NCI-H187 (cell line): Measurements from ENCODE around the gene COG8.

Source experiments
- DNase-seq, 2 experiments: peaks; one replicate each; lab custom pipeline; 2025; lab: John Stamatoyannopoulos, UW

Gene COG8

DNA sequence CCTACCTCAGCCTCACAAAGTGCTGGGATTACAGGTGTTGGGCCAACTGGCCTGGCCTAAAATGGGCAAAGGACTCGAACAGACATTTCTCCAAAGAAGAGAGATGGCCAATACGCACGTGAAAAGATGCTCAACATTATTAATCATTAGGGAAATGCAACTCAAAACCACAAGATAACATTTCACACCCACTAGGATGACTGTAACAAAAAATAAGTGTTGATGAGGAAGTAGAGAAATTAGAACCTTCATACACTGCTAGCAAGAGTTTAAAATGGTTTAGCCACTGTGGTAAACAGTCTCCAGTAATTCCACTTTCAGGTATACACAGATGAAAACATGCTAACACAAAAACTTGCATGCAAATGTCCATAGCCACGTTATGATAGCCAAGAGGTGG is 6.6 kb upstream of the COG8 start:
- DNase-seq = no peak

DNA sequence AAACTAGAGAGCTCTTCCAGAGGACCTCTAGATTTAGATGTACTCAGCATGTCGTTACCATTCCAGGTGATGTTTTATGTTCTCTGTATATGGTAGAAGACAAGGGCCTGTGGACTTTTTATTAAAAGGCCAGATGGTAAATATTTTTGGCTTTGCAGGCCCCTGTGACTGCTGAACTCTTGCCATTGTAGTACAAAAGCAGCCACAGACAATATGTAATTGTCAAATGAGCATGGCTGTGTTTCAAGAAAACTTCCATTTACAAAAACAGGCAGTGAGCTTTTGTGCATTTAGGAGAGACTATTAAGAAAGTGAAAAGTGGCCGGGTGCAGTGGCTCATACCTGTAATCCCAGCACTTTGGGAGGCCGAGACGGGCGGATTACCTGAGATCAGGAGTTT is 4.8 kb upstream of the COG8 start:
- DNase-seq = no peak

DNA sequence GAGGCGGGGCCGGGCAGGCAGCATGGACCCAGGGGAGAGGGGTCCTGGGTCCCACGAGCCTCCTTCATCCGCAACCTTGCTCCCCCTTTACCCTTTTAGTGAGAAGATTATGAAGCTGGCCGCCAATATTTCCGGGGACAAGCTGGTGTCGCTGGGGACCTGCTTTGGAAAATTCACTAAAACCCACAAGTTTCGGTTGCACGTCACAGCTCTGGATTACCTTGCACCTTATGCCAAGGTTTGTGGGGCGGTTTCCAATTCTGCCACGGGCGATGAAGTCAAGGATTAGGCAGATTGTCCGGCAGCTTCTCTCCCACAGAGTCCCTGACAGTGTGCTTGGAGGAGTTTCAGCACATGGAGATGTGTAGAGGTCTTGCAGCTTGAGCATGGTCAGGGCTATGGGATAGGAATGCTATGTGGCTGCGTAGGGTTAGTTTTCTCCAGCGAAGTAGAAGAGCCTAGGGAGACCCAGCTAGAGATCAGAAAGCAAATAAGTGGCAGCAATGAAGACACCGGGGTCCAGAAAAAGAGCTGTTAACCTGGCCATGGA is 806 bp upstream of the COG8 start:
- DNase-seq = no peak

DNA sequence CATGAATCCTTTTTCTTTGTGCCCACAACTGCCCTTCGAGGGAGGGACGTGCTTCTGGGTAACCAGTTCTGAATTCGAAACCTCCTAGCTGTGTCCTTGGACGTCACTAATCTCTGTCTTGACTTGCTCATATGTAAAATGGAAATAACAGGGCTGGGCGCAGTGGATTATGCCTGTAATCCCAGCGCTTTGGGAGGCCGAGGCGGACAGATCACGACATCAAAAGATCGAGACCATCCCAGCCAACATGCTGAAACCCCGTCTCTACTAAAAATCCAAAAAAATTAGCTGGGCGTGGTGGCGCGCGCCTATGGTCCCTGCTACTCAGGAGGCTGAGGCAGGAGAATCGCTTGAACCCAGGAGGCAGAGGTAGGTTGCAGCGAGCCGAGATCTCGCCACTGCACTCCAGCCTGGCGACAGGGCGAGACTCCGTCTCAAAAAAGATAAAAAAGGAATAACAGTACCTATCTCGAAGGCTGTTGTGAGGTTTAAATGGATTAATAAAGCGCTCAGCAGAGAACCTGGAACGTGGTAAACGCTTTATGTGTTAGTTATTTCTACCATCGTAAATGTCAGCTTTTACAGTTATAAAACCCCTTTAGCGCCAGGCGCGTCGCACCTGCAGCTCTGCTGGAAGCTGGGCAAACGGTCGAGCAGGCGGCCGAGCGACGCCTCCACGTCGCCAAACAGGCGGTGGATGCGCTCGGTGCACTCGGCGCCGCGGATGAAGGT is 641 bp downstream of the COG8 start:
- DNase-seq = no peak

DNA sequence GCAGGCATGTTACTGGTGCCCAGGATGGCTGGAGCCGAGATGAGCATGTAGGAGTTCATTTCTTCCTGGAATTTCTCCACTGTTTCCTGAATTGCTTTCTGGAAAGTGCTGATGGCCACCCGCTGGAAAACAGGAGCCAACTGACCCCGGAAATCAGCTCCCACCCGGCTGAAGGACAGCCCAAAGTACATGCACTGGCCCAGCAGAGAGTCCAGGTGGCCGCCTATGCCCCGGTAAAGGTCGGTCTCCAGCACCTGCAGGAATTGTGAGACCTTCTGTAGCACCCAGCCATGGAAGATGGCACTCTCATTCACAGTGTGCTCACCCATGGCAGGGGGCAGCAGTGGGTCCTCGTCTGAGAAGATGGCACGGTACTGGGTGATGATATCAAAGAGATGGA is 4.7 kb downstream of the COG8 start:
- DNase-seq = no peak

DNA sequence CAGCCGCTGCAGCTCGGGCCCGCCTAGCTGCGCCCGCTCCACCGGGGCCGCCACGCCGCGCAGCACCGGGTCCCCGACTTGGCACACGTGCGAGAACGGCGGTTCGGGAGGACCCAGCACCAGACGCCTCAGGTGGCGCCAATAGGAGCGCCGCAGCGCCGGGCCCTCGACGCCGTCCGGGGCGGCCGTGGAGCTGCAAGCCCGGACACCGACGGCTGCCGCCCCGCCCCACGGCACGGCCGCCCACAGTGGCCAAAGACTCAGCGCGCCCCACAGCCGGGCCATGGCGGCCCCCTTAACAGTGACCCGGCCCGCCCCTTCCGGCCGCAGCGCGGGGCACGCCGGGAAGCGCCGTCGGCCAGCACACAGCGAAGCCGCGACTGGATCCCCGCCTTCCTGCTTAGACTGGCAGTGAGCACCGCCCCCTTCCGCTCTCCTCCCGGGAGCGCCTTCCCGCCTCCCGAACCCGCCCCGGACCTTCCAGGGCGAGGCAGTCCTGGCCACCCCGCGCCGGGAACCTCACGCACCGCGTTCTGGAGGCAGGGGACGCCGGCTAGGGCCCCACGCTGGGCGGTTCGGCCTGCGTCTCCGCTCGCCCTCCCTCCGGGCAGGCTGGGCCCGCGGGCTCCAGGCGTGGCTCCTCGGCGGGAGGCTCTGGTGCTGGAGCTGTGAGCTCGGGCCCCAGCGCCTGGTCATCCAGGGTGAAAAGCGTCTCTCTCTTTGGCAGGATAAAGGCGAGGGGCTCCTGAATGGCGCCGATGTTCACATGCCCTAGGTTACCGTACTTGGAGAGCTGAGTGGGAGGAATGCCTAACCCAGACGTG is 8.9 kb downstream of the COG8 start, which contains the start of gene PDF:
Gene PDF, minus strand, starts transcription at position 303 of the 824 bp plus-strand sequence. Its CDS starts 18 bp downstream, at position 285.
- peak; percentile 34 to 76 for DNase-seq

DNA sequence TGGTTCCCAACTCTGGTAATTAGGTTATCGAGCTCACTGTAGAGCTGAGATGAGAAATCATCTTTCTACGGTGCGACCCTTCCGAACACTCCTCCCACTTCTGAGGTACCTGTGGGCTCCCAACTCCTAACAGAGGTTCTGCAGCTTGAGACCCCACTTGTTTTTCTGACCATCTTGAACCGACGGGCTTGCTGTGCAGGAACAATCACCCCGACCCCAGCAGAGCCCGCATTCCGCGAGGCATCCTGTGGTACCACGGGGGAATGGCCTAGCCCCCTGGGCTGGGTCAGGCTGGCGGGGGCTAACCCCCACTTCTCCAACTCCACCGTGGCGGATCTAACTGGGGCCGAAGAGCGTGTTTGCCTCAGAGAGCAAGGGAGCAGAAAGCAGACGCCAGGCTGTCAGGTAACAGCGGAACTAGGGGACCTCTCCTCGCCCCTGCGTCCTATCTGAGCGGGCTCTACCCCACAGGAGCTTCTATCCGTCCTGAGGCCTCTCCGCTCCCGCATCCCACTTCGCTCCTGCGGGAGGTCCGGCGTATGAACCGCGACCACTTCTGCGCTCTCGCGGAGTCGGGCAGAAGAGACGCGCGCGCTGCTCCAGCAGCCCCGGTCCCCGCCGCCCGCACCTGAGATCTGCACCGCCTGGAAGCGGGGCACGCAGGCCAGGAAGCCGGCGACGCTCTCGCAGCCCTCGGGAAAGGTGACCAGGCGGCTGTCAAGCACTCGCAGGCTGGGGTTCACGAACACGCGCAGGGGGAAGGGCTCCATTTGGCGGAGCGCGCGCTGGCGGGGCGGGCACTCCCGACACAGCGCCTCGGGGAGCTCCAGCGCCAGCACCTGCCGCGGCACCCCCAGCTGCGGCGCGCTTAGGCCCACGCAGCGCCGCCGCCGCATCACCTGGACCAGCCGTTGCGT is 9.7 kb downstream of the COG8 start:
- no peak for DNase-seq

DNA sequence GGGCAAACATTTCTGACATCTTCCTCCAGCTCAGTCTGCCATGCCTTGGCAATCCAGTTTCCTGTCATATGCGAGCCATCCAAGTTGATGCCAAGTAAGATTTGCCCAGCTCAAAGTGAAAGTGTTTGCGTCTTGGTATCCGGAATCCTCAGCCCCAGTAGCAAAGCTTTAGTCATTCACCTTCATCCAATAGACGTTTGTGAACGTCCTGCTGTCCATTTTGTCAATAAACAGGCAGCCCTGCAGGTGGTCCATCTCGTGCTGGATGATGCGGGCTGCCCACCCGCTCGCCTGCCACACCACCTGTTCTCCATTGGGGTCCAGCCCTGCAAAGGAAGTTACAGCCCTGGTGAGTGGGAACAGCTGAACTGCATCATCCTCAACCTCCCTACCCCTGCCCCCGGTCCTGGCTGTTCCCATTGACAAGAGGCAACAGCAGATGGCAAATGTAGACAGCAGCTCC is 10.5 kb downstream of the COG8 start:
- no peak for DNase-seq

DNA sequence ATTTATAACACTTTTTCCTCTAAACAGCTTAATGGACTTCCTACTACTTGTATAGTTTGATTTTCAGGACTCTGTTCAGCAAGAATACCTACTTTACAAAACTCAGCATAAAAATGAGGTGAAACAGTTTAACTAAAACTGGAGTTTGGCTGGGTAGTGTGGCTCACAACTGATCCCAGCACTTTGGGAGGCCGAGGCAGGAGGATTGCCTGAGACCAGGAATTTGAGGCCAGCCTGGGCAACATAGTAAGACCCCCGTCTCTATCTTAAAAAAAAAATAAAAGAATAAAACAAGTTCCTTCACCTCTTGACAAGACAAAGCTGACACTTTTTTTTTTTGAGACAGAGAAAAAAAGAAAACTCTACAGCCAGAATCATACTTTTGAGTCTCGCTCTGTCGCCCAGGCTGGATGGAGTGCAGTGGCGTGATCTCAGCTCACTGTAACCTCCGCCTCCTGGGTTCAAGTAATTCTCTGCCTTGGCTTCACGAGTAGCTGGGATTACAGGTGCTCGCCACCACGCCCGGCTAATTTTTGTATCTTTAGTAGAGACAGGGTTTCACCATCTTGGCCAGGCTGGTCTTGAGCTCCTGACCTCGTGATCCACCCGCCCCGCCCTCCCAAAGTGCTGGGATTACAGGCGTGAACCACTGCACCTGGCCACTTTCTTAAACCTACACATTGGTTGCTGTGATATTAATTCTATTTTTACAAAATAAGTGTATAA is 11.6 kb downstream of the COG8 start:
- DNase-seq = no peak

DNA sequence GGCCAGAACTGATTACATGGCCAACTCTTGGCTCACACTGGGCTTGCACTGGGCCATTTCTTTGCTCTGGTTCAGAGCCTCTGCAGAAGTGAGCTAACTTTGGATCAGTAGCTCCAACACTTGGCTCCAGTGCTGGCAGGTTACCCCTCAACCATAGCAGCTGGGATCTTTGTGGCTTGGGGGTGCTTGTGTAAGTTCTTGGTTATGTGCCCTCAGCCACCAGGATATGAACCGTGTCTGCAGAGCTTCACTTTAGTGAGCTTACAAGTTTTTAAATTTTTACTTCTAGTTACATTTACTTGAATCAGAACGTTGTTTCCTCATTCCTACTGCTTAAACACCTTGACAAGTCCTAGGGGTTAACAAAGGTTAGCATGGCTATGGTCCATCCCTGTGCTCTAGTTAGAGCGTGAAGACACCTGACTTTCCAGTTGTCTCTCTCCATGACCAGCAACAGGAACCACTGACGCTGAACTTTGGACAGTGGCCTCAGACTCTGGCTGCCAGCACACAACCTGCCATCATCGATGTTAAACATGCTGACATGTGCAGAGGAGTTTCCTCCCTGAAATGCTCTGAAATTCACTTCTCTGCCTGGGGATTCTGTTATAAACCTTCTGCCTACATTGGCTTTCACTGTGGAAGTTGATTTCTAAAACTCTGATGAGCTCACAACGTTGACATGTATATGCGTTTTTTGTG is 13.0 kb downstream of the COG8 start:
- DNase-seq = no peak

DNA sequence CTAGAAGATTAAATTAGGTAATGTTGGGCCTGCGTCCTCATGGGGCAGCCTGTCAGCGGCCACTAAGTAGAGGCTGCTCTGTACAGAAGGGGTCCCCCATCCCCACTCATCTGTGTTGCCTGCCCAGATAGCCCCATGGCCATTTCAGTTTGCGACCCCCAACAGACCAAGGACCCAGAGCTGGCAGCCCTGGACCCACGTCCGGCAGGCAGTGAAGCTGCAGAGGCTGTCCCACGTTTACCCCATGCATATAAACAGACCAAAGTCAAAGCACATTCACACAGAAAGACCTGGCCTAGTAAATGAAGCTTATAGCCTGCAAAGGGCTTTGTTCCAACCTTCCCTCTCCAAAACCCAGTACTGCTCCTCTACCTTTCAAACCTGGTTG is 13.6 kb downstream of the COG8 start:
- no peak for DNase-seq

DNA sequence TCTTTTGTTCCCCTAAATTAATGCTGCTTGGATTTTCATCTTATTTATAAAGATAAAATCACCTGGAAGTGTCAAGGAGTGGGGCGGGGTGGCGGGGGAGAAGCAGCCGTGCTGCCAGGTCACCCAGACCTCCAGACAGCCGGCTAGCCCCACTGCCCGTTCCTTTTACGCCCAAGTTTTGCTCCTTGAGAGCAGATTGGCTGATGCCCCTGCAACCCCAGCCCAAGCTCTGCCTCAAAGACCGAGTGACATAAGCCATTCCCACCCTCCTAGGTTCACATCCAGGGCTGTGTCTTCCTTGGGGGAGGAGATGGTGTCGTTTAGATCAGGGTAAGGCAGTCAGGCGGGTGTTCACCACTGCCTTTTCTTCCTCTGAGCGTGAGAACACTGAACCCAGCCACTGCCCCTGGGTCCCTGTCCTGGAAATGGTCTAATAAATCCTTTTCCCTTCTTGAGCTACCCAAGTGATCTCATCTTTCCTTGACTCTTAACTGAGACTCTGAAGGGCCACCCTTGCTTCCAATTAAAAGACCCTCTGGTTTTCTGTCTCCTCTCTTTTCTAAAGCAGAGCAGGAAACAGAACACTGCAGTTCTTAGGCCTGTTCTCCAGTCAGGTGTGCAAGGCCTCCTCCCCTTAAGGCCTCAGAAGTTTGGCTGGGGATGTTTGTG is 14.6 kb downstream of the COG8 start:
- no peak for DNase-seq

DNA sequence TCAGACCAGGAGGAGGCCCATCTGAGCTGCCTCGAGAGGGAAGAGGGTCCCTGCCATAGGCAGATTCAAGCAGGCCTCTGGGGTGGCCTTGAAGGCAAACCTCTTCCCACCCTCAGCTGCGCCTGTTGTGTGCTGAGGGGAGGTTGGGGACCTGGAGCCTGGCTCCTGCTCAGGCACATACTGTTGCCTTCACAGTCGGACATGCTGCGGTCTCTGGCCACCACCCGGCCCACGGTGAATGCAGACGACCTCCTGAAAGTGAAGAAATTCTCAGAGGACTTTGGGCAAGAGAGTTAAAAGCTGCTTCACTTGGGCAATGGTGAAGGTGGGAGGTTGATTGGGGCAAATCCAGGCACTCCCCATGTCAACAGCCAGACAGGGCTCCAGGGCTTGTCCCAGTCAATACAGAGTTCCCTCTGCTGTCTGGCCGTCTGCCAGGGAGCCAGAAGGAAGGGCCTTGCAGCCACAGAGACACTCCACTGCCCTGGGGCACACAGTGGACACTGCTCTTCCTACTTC is 15.3 kb downstream of the COG8 start:
- no peak for DNase-seq

DNA sequence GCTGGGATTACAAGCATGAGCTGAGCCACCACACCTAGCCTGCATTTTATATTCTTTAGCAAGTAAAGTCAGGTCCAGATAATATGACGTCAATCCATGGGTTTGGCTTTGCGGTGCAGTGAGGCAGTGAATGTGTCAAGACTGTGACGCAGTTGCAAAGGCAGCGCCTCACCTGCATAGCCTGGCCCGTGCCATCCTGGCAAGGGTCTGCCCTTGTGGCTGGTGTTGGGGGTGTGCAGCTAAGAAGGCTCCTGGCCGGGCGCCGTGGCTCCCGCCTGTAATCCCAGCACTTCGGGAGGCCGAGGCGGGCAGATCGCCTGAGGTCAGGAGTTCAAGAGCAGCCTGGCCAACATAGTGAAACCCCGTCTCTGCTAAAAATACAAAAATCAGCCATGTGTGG is 15.9 kb downstream of the COG8 start:
- DNase-seq = no peak

DNA sequence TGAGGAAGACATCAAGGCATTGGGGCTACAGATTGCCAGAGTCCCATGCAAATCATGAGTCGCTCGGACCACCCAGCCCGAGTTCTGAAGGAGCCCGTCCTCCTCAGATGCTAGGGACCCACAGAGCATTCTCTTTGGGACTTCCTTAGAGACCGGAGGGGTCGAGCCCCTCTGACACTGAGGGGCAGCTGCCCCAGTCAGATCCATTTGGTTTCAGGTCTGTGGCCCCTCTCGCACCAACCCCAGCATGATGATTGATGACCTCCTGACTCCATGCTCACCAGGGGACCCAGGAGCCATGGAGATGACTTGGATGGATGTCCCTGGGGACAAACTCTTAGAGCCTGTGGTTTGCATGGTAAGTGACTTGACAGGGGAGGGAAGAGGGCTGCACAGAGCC is 17.0 kb downstream of the COG8 start:
- DNase-seq = no peak

DNA sequence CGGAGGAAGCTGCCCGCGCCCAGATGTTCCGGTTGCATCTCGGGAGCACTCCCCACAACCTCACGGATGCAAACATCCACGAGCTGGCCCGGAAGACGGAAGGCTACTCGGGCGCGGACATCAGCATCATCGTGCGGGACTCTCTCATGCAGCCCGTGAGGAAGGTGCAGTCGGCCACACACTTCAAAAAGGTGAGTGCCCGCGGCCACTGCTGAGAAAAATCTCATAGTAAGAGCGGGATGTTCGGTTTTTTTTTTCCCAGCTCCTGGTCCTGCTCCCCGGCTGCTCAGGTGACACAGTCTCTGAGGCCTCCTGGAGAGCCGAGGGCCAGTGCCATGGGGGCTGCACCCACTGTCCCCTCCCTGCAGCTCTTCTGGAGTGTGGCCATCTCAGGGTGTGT is 18.3 kb downstream of the COG8 start:
- DNase-seq = no peak

DNA sequence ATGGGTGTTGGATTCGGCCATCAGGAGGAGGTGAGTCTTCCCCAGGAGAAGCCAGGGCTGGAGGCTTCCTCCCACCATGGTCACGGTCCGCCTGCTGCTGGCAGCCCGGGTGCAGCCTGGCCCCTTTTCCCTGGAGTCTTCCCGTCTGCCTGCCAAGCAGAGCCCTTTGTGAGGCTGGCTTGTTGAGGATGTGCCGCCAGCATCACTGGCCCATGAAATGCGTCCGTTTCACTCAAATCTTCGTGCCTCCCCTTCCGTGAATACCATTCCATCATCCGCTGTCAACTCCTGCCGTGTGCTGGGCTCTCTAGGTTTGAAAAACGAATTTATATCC is 18.7 kb downstream of the COG8 start:
- no peak for DNase-seq

DNA sequence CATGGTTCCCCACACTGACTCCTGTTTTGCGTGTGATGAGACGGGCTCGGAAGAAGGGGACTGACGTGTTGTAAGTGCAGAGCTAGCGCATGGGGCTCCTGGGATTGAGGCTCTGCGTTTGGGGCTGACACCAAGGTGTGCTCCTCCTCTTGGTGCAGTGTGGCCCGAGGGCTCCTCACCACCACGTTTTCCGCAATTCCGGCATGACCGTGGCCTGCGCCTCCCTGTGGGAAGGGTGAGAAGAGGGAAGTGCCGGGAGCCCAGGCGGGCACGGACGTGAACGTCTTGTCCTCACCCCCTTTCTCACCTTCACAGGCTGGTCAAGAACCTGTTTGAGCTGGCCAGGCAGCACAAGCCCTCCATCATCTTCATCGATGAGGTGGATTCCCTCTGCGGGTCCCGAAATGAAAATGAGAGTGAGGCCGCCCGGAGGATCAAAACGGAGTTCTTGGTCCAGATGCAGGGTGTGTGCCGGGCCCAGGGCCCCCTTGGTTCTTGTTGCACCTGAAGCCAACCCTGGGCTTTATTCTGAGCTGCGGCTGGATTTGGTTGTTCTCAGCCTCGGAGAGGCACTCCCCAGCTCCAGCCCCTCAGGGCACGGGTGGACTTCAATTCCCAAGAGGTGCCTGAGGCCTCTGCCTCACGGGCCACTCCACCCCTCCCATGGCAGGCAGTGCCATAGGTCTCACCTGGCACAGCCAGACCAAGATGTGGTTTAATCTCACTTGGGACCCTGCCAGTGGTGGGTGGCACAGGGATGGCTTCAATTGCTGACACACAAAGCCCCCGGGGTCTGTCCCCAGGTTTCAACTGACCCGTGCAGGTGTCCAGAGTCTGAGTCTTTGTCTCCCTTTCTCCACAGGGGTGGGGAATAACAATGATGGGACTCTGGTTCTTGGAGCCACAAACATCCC is 19.3 kb downstream of the COG8 start:
- DNase-seq = no peak

DNA sequence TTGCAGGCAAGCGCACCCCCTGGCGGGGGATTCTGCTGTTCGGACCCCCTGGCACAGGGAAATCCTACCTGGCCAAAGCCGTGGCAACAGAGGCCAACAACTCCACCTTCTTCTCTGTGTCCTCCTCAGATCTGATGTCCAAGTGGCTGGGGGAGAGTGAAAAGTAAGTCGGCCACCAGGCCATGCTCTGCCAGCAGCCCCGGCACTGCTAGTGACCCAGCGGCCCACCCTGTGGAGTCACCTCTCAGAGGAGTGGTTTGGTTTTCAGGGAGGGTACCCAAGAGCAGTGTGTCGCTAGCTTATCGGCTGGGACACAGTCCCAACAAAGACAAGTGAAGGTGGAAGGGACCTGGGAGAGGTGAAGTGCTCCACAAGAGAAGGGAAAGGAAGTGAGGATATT is 20.0 kb downstream of the COG8 start:
- no peak for DNase-seq
